LoVo (cell line): ENCODE data around the gene ALDH16A1.

Experiments
- DNase-seq: peaks from one replicate; pipeline ENCODE4 v3.0.0-alpha.2; 2016; ENCODE audit warnings: low spot score

Gene ALDH16A1

DNA sequence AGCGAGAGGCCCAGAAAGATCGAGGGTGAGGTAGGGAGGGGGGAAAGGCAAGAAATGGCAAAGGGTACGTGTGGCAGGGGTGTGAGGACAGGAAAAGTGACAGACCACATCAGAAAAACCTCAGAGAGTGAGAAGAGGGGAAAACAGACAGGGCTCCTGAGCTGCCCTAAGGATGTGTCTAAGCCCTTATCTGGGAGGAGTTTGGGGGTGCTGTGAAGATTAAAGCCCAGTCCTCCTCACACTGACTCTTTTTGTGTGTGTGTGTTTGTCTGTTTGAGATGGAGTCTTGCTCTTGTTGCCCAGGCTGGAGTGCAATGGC is 29.1 kb upstream of the ALDH16A1 start:
- DNase-seq, result no peak

- DNase-seq, result no peak
These were observed 27.8 kb upstream of the ALDH16A1 start, which contains the start of gene GFY for GRCh38 chr19:49425178-49425577. Gene GFY, plus strand, starts transcription at chr19:49425388. Its CDS starts 1,043 bp downstream, at chr19:49426431.

DNA sequence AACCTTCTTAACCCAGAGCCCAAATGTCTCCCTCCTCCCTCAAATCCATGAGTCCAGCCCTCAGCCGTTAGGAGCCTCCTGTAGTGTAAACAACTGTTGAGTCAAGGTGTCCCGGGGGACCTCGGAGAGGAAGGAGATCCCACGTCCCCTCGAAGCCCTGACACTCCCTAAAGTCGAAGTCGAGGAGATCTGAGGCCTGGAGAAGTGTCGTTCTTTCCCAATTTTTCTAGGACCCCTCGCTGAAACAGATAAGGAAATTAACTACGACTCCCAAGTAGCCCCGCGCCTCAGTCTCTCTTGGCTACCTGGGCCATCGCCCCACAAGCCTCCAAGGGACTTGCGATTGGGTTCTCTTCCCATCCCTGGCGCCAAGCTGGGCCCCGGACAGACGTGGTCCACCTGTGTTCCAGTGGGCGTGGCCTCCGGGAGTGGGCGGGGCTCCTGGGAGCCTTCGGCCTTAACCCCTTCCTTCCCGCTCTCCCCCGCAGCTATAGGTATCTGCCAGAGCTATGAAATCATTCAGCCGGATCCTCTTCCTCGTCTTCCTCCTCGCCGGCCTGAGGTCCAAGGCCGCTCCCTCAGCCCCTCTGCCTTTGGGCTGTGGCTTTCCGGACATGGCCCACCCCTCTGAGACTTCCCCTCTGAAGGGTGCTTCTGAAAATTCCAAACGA is 27.0 kb upstream of the ALDH16A1 start:
- peak; percentile 61 for DNase-seq

DNA sequence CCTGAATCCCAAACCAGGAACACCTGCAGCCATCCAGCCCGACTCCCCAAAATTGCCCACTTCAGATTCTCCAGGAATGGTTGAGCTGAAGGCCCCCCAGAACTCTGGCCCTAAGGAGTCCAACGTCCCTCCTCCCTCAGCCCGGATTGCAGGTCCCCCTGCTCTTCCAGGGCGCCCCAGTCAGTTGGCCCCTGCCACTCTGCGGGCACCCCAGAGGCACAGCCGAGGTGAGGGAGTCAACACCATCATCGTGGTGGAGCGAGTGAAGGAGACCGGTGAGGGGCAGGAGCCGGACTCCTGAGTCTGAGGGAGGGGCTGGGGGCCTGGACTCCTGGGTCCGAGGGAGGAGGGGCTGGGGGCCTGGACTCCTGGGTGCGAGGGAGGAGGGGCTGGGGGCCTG is 25.7 kb upstream of the ALDH16A1 start:
- no peak for DNase-seq

DNA sequence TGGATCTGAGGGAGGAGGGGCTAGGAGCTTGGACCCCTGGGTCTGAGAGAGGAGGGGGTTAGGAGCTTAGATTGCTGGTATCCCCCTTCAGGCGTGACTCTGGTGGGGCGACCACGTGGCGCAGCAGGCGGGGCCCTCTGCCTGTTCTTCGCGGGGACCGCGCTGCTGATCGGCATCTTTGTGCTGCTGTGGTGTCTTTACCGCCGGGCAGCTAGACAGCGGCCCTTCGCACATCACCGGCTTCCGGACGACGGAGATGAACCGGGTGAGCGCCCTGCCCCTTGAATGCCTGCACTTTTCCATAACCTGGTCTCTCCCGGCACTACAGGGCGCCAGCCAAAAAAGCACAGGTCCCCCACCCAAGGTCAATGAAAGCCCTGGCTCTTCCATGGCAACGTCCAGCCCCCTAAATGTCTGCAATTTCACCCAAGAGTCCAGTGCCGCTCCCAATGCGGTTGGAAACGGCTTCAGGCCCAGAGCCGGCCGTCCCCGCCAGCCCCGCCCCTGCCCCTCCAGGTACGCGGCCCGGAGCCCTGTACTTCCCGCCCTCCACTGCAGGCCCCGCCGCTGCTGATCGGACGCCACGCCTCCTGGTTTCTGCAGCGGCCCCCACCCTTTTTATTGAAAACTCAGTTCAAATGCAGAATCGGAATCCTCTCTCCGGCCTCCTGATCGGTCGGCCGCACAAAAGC is 25.0 kb upstream of the ALDH16A1 start:
- no peak for DNase-seq

DNA sequence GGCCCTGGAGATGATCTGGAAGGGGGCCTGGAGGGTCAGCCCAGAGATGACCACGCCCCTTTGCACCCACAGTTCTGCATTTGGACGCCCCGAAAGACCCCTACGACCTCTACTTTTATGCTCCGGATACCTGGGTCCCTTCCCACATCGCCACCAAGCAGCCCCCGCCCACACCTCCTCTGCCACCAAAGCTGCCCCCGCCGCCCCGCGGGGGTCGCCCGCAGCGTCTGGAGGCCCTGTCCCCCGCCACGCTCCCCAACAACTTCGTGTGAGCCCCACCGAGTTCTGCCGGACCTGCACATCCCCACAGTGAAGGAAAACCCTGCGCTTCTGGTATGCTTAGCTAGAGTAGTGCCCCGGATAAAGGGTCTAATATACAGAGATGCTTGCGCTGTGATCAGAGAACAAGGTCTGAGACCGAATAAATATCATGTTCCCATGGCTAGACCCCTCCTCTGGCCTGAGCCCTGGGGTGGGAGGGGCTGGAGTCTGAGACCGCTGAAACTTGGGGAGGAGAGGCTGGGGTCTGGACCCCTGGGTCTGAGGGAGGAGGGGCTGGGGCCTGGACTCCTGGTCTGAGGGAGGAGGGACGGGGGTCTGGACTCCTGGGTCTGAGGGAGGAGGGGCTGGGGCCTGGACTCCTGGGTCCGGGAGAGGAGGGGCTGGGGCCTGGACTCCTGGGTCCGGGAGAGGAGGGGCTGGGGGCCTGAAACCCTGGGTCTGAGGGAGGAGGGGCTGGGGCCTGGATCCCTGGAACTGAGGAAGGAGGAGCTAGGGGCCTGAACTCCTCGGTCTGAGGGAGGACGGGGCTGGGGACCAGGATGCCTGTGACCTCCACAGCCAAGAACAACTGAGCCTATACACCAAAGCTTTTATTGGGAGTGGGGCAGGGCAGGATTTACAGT is 24.2 kb upstream of the ALDH16A1 start:
- no peak for DNase-seq

DNA sequence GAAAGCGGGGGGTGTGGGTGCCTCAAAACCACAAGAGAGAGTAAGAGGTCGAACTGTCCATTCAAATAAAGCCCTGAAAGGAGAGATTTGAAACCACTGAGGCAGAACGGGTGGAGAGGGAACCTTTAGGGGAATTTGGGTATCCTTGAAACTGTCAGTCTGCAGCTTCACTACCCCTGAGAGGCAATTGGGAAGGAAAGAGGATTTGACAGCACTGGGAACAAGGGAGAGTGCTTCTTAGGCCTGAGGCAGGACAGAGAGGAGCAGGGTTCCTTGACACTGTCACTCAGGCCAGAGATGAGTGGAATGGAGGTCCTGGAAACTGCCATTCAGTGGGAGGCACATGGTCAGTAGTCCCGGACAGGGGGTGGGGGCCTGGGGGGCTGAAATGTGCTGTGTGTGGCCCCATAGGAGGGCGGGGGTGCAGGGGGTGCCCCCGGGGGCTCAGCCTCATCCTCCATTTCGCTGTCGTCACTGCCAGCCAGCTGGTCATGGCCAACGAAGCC is 22.8 kb upstream of the ALDH16A1 start:
- DNase-seq, result no peak

DNA sequence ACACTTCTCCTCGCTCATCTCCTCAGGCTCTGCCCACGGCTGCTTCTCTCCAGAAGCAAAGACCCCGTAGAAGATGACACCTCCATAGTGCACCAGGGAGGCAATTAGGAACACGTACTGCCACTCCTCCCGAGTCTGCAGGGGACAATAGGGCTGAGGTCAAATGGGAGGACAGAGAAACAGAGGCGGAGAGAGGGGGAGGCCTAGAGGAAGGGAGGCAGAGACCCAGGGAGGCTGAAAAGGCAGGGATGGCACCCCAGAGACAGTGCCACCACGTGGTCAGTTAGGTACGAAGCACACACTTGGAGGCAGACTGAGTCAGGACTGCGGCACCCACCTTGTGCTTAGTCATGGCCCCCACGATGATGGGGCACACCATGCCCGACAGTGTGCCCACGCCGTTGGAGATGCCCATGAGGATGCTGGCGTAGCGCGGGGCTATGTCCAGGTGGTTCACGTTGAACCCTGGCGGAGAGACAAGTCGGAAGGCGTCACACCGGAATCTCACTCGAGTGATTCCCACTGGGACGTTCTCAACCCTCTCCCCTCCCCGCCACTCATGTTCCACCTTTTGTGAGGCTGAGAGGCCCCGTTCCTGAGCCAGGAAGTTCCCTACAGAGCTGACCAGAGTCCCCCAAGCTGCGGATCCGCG is 22.2 kb upstream of the ALDH16A1 start:
- no peak for DNase-seq

- no peak for DNase-seq
These were observed 21.7 kb upstream of the ALDH16A1 start for GRCh38 chr19:49431330-49431749.

DNA sequence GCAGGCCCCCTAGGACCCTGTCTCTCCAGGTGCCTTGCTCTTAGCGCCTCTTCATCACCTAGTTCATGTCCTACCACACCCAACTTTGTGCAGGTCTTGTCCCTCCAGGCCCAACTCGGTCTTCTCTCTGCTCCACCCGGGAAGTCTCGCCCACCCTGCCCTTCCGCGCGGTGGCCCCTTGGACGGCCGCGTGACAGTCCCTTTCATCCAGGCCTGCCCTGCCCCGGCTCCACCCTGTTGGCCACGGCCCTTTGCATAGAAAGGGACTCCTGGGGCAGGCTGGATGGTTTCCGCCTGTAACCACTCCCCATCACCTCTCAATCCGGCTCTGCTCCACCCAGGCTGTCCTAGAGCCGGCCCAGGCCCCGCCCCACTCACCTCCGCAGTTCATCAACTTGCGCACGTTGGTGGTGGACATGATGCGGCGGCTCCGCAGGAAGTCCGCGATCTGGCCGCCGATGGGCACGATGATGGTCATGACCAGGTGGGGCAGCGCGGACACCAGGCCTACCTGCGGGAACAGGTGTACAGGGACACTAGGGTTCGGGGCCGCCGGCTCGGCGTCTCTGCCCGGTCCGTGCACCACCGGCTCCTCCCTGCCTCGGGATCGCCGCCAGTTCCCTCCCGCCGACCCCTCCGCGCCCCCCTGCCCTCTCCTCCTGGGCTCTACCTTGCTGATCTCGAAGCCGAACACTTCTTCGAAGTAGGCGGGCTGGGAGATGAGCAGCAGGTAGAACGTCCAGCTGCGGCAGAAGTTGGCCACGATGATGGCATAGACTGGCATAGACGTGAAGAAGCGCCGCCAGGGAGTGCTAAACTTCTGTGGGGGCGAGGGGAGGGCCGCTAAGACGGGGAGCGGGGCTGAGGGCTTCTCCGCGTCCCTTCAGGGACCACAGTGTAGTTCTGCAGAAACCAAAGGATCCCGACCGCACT is 20.6 kb upstream of the ALDH16A1 start:
- DNase-seq, result no peak

GRCh38 chr19:49433240-49433901 is 19.7 kb upstream of the ALDH16A1 start:
- DNase-seq, result no peak

DNA sequence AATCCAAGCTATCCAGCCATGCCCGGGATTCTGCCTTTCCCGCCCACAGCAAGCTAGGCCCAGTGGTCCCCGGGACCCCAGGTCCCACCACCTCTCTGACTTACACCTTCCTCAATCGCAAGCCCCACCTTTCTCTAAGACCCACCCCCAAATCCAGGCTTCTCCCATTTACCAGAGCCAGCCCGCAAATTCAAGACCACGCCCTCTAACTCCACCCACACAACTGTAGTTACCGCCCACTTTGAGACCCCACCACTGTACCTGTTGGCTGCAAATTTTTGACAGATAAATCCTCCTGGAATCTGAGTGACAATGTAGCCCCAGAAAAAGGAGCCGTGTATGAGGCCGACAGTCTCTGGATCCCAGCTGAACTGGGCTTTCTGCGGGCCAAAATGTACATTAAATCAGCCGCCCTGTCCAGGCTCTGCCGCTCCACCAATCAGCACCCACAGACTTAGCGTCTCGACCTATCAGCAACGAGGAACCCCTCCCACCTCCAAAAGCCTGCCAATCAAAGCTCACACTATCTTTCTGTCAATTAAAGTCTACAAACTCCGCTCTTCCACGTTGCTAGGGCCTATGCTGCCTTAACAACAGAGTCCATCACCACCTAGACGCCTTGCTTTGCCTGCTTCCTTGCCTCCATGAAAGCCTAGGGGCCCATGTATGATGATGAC is 18.0 kb upstream of the ALDH16A1 start:
- no peak for DNase-seq

- no peak for DNase-seq
These were observed 17.4 kb upstream of the ALDH16A1 start for GRCh38 chr19:49435670-49436069.

DNA sequence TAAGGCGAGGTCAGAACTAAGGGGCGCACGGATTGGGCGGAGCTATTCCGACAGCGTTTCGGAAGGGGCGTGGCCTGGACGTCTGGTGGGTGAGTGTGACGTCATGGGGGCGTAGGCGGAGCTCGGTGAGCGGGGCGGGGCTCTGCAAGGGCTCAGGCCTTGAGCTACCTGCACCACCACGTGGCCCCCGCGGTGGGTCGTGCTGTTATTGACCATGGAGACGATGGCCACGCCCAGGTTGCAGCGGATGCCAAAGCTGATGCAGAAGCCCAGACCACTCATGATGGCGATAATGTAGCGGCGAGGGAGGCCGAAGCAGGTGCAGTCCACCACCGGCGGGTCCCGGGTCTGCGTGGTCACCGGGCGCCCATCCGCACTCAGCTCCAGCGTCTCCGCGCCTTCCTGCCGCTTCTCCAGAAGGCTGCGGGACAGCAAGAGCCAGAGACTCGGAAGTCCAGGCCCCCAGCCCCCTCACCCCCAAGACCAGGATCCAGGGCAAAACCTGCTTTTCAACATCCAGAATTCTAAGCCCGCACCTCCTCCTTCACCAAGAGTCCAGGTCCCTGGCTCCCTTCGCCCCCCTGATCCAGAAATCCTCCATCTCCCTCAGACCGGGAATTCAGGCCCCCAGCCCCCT is 16.5 kb upstream of the ALDH16A1 start:
- DNase-seq, result no peak

GRCh38 chr19:49437231-49437630 is 15.8 kb upstream of the ALDH16A1 start:
- no peak for DNase-seq

GRCh38 chr19:49438261-49438660 is 14.8 kb upstream of the ALDH16A1 start:
- DNase-seq, result no peak

DNA sequence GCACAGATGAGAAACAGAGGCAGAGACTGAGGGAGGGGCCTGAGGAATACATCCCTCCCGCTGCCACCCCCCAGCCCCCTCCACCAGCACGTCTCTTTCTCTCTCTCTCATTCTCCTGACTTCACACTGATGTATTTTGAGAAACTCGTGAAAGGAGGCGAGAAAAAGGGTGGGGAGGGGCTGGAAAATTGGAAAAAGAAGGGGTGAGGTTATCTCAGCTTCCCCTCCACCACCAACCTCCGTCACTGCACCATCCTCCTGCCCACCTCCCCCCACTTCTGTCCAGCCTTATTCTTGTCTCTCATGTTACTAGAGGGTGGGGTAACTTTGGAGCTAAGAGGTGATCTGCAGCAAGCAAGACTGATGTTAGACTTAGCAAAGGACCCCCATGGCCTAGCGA is 13.2 kb upstream of the ALDH16A1 start:
- no peak for DNase-seq

- DNase-seq, result no peak
These were observed 12.4 kb upstream of the ALDH16A1 start for GRCh38 chr19:49440439-49441209.
